ENCODE results near the gene NUDT5.

GRCh38 chr10:12158111-12158510 lies 37.6 kb downstream of the NUDT5 start:
- TF ChIP-seq EZH2phosphoT487 (IDR thresholded peaks at IDR 0.05; ENCODE audit: borderline replicate concordance, low read depth) (no peak), POLR2AphosphoS5 (IDR thresholded peaks at IDR 0.05; ENCODE audit: low read depth, low read length) (no peak), RXRA (IDR thresholded peaks at IDR 0.05; ENCODE audit: borderline replicate concordance, low read depth) (no peak), YY1 (IDR thresholded peaks at IDR 0.05; ENCODE audit: low read depth) (no peak), CHD2 (IDR thresholded peaks at IDR 0.05; ENCODE audit: low read length, partially characterized antibody) (no peak), RCOR1 (IDR thresholded peaks at IDR 0.05; ENCODE audit: low read length) (no peak), PBX3 (IDR thresholded peaks at IDR 0.05) (no peak), RAD21 (IDR thresholded peaks at IDR 0.05; ENCODE audit: low read length) (no peak)
- TF ChIP-seq, protein P1, sequence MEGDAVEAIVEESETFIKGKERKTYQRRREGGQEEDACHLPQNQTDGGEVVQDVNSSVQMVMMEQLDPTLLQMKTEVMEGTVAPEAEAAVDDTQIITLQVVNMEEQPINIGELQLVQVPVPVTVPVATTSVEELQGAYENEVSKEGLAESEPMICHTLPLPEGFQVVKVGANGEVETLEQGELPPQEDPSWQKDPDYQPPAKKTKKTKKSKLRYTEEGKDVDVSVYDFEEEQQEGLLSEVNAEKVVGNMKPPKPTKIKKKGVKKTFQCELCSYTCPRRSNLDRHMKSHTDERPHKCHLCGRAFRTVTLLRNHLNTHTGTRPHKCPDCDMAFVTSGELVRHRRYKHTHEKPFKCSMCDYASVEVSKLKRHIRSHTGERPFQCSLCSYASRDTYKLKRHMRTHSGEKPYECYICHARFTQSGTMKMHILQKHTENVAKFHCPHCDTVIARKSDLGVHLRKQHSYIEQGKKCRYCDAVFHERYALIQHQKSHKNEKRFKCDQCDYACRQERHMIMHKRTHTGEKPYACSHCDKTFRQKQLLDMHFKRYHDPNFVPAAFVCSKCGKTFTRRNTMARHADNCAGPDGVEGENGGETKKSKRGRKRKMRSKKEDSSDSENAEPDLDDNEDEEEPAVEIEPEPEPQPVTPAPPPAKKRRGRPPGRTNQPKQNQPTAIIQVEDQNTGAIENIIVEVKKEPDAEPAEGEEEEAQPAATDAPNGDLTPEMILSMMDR (IDR thresholded peaks at IDR 0.05): no peak
- TF ChIP-seq, protein P2, sequence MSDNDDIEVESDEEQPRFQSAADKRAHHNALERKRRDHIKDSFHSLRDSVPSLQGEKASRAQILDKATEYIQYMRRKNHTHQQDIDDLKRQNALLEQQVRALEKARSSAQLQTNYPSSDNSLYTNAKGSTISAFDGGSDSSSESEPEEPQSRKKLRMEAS (IDR thresholded peaks at IDR 0.05; ENCODE audit: low read depth): no peak
- TF ChIP-seq, protein P3, sequence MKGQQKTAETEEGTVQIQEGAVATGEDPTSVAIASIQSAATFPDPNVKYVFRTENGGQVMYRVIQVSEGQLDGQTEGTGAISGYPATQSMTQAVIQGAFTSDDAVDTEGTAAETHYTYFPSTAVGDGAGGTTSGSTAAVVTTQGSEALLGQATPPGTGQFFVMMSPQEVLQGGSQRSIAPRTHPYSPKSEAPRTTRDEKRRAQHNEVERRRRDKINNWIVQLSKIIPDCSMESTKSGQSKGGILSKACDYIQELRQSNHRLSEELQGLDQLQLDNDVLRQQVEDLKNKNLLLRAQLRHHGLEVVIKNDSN (IDR thresholded peaks at IDR 0.05; ENCODE audit: borderline replicate concordance, low read depth): no peak
